Fibroblast of mammary gland (primary cell): ENCODE results near the gene FSTL5.

Experiments
- DNase-seq: peaks from one replicate; pipeline ENCODE4 v3.0.0-alpha.2; 2010; ENCODE audit warnings: low read depth
- H3K4me3 ChIP-seq: 2 replicates; pipeline ENCODE4 v1.5.1; 2011; ENCODE audit warnings: low read depth, mild to moderate bottlenecking, low read length, moderate library complexity; ENCODE audit not compliant: control insufficient read depth
- CTCF ChIP-seq: conservative IDR thresholded peaks from 2 replicates; pipeline ENCODE4 v1.5.1; 2011; ENCODE audit warnings: low read depth, low read length, inconsistent platforms; ENCODE audit not compliant: control insufficient read depth, insufficient read depth

The FSTL5 gene

DNA sequence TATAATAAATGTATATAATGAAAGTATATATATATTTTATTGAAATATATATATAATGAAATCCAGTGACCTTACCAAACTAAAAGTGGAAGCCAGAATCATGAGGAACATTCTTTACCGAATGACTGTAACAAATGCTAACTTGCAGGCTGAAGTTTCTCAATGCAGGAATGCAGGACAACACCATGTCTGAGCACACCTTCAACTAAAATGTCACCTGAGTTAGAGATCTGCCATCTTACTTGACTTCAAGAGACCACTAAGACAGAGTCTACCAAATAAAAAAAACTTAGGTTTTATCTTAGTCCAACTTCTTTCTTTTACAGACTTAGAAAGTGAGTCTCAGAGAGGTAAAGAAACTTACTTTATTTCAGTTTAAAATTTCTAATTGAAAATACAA lies 176.2 kb downstream of the FSTL5 start:
- no peak for DNase-seq
- TF ChIP-seq CTCF = no peak
- H3K4me3 ChIP-seq = no peak overlapping the region

DNA sequence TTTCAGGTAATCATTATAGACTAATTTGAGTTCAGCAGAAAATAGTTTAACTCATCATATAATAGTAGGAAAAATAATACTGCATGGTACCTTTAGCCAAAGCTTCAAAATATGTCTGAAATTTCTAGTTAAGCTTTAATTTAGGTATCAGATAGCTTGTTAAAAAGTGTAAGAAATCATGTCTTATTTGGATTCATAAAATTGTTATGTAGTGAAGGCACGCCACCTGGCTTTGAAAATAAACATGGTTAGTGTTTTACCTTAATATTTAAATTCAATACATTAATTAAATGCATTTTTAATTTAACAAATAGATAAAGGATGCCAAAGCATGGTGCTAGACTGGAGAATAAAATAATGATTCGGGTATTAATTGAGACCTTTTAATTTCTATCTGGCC lies 211.4 kb downstream of the FSTL5 start:
- H3K4me3 ChIP-seq = no peak overlapping the region
- TF ChIP-seq CTCF = no peak
- no peak for DNase-seq

- TF ChIP-seq CTCF = no peak
- peak; percentile 3 for DNase-seq
- no peak overlapping the region for H3K4me3 ChIP-seq
These were observed 213.7 kb downstream of the FSTL5 start for GRCh38 chr4:161949946-161950725.

DNA sequence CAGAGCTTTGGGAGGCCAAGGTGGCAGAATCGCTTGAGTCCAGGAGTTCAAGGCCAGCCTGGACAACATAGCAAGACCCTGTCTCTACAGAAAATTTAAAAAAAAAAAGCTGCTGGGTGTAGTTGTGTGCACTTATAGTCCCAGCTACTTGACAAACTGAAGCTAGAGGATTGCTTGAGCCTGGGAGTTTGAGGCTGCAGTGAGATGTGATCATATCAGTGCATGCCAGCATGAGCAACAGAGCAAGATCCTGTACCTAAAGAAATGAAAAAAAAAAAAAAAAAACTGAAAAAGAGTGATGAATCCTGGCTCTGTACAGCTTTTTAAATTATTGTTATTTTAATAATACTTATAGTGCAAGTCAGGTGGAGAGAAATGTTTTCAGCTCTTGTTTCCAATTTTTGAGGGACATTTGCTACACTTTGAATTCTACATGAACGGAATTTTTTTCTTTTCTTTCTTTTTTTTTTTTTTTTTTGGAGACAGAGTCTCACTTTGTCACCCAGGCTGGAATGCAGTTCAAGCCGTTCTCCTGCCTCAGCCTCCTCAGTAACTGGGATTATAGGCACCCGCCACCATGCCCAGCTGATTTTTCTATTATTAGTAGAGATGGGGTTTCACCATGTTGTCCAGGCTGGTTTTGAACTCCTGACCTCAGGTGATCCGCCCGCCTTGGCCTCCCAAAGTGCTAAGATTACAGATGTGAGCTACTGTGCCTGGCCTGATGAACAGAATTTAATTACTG lies 215.6 kb downstream of the FSTL5 start:
- H3K4me3 ChIP-seq = no peak overlapping the region
- no peak for TF ChIP-seq CTCF
- no peak for DNase-seq

- DNase-seq = no peak
- H3K4me3 ChIP-seq = no peak overlapping the region
- TF ChIP-seq CTCF = no peak
These were observed 226.2 kb downstream of the FSTL5 start for GRCh38 chr4:161937596-161937995.

DNA sequence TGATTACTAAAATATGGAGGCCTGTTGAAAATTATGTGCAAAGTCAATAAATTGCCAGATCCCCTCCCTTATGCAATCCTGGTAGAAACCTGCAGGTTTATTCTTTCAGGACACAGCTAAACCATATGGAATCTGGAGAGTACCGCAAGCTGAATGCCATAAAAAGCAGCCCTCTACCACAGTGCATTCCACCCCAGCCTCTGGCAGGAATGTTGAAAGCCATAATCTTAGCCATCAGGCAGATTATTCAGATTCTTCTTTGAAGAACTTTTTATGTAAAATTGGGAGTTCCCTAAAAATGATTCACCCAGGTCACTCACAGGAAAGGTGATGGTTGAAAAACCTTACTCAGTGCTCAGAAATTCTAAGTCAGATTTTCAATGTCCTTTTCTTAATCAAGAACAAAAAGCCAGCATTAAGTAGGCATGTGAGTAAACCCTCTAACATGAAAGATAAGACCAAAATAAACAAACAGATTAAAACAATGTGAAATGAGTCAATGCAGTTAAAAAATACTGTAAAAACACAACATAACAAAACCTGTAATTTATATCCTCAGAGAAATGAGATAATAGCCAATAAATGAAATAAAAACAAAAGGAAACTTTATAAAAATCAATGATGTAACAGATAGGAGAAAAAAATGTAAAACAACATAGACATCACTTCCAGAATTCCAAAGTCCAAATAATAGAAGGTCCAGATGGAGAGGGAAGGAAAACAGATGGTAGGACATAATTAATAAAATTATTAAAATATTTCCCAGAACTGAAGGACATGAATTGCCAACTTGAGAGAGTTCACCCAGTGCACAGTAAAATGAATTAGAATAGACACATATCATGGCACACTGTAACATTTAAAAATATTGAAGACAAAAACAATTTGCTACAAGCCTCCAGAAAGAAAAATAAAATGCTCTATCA lies 226.9 kb downstream of the FSTL5 start:
- no peak for TF ChIP-seq CTCF
- no peak overlapping the region for H3K4me3 ChIP-seq
- DNase-seq = peak; percentile 13
